K562 (cell line): ENCODE data around the gene ITPK1. TPM values are rescaled to one million over a fixed set of nuclear protein-coding genes. Genes with fewer than 3 reads are reported as not detected.

ENCODE experiments used
- ATAC-seq: fragments of 200-7000 bp; cut with Tn5 transposase; 3 replicates; pipeline ENCODE4 v1.9.1; 2020; ENCODE audit warnings: moderate library complexity
- BruUV-seq: library from RNA; stranded (reverse); fragments of 400-500 nt; replicated peaks from 2 replicates; lab custom pipeline; 2021; lab: Mats Ljungman, UMichigan
- CTCF ChIA-PET: fragments of 300-600 bp; formaldehyde crosslinking; extraction: SDS; loops from one replicate; lab custom pipeline; 2021; ENCODE audit warnings: low intra/inter-chr PET ratio; lab: Yijun Ruan, JAX
- POLR2A ChIA-PET: fragments of 300-600, 350-650 bp; sonication (Branson Sonifier 250); formaldehyde crosslinking; extraction: SDS; loops from one replicate; lab custom pipeline; 2021; ENCODE audit warnings: antibody characterized with exemption, inconsistent platforms; lab: Yijun Ruan, JAX
- DNase-seq, 4 experiments: peaks; one replicate each; pipeline versions ENCODE4 v3.0.0 to v3.0.0-alpha.2; 2011 to 2018; ENCODE audit warnings: low spot score in 3 of 4, mixed read lengths in 3 of 4; ENCODE audit errors: extremely low read depth in 1 of 4
- FAIRE-seq: peaks from 2 replicates; lab custom pipeline; 2011; peaks lifted over from hg19 to GRCh38; lab: Jason Lieb, UNC
- H2AFZ ChIP-seq: 2 replicates; pipeline ENCODE4 v1.6.0; 2011; ENCODE audit warnings: low read depth, low read length, control low read depth, inconsistent platforms
- H3K27ac ChIP-seq: fragments of 200-600 bp; 3 replicates; pipeline ENCODE4 v1.8.0; 2011; ENCODE audit warnings: low read depth, mild to moderate bottlenecking, control low read depth, inconsistent platforms, low read length, moderate library complexity, mixed read lengths; ENCODE audit errors: extremely low read depth
- H3K27me3 ChIP-seq, 2 experiments: fragments of 300-600 bp in 1 of 2; 2 replicates in 1 of 2; 3 replicates in 1 of 2; pipeline versions ENCODE4 v1.6.0 to v1.8.0; 2011; ENCODE audit warnings: inconsistent platforms in 2 of 2, low read length in 2 of 2, mild to moderate bottlenecking in 1 of 2, mixed read lengths in 1 of 2, moderate library complexity in 1 of 2; ENCODE audit not compliant: control insufficient read depth in 2 of 2, insufficient read depth in 2 of 2
- H3K36me3 ChIP-seq: fragments of 300-600 bp; 3 replicates; pipeline ENCODE4 v1.8.0; 2011; ENCODE audit warnings: mild to moderate bottlenecking, low read length, inconsistent platforms; ENCODE audit not compliant: control insufficient read depth, insufficient read depth
- H3K4me1 ChIP-seq, 2 experiments: fragments of 200-600 bp in 1 of 2; replicated peaks in 1 of 2; 2 replicates in 1 of 2; 3 replicates in 1 of 2; pipeline versions ENCODE4 v1.5.1 to v1.8.0; 2011; ENCODE audit warnings: inconsistent platforms in 2 of 2, low read length in 2 of 2, mild to moderate bottlenecking in 1 of 2, mixed read lengths in 1 of 2, moderate library complexity in 1 of 2; ENCODE audit not compliant: control insufficient read depth in 2 of 2, insufficient read depth in 2 of 2
- H3K4me2 ChIP-seq: 2 replicates; pipeline ENCODE4 v1.6.1; 2011; ENCODE audit warnings: low read length, control low read depth, inconsistent platforms, mixed read lengths; ENCODE audit not compliant: insufficient read depth
- H3K4me3 ChIP-seq: fragments of 200-600 bp; sonication (generic), shearing (Covaris generic); 2 replicates; pipeline ENCODE4 v1.5.1; 2016; ENCODE audit warnings: control low read depth, inconsistent platforms
- H3K79me2 ChIP-seq: fragments of 200-600 bp; 3 replicates; pipeline ENCODE4 v1.8.0; 2011; ENCODE audit warnings: low read length, inconsistent platforms; ENCODE audit not compliant: control insufficient read depth, insufficient read depth
- H3K9ac ChIP-seq, 2 experiments: 2 replicates each; pipeline versions ENCODE4 v1.6.0 to v1.6.1; 2011; ENCODE audit warnings: low read depth in 2 of 2, low read length in 2 of 2, control low read depth in 1 of 2, inconsistent platforms in 1 of 2, mild to moderate bottlenecking in 1 of 2, mixed read lengths in 1 of 2; ENCODE audit not compliant: insufficient read depth in 1 of 2
- H3K9me1 ChIP-seq: one replicate; pipeline ENCODE4 v1.6.0; 2011; ENCODE audit warnings: inconsistent platforms, mild to moderate bottlenecking, low read length, moderate library complexity; ENCODE audit not compliant: control insufficient read depth, insufficient read depth
- H3K9me3 ChIP-seq: replicated peaks from 2 replicates; pipeline ENCODE4 v1.5.1; 2011; ENCODE audit warnings: low read depth, low read length, inconsistent platforms; ENCODE audit not compliant: control insufficient read depth, insufficient read depth
- H4K20me1 ChIP-seq: replicated peaks from 2 replicates; pipeline ENCODE4 v1.6.1; 2011; ENCODE audit warnings: low read length, inconsistent platforms, mixed read lengths; ENCODE audit not compliant: control insufficient read depth, insufficient read depth
- TCF3 ChIP-seq: sonication (generic); formaldehyde crosslinking; IDR thresholded peaks from 2 replicates; pipeline ENCODE4 v1.4.0; 2020; ENCODE audit warnings: mild to moderate bottlenecking, missing genetic modification reagents
- WGBS: fragments of 100-300 bp; shearing (Covaris generic); methylation state at CpG from one replicate; pipeline ENCODE4 v1.1.6; 2016; ENCODE audit warnings: low coverage, mixed read lengths; ENCODE audit not compliant: insufficient coverage; ENCODE audit errors: missing lambda C conversion rate; 5-methylcytosine and 5-hydroxymethylcytosine counted together
- in situ Hi-C: fragments of 300-500 bp; cut with MboI; formaldehyde crosslinking; loops from 4 replicates; pipeline ENCODE4 v1.15.0; 2018; ENCODE audit warnings: inconsistent platforms, mixed read lengths
- intact Hi-C: fragments of 100-400 bp; cut with micrococcal nuclease; formaldehyde crosslinking; loops from 2 replicates; pipeline ENCODE4 v1.14.2; 2022
- polyA plus RNA-seq, 8 experiments: library from polyadenylated mRNA; depleted of rRNA in 4 of 8; stranded (reverse) in 5 of 8; unstranded in 3 of 8; fragments of >200 nt; fragmentation: Nextera tagmentation in 2 of 8; fragmentation: Illumina TruSeq in 1 of 8; extraction: Ambion mirVana in 2 of 8; extraction: Trizol in 1 of 8; gene quantifications; 2 replicates each; pipeline versions ENCODE4 v1.2.1 to v1.2.3, GENCODE V29; 2011 to 2014; ENCODE audit warnings: inconsistent platforms in 1 of 8, missing spikeins in 1 of 8
- total RNA-seq, 7 experiments: library from RNA; depleted of rRNA in 6 of 7; stranded (reverse); fragments of >200 nt in 6 of 7; fragmentation: Illumina TruSeq in 2 of 7; extraction: Trizol in 2 of 7; gene quantifications; 2 replicates each; pipeline versions ENCODE4 v1.2.1 to v1.2.3, GENCODE V29; 2011 to 2021; ENCODE audit warnings: low replicate concordance in 1 of 7
- TF ChIP-seq, protein P1 (sequence below): sonication (generic); formaldehyde crosslinking; IDR thresholded peaks from 2 replicates; pipeline ENCODE4 v1.8.0; 2022; ENCODE audit warnings: mild to moderate bottlenecking, low read depth, missing genetic modification reagents
- TF ChIP-seq, protein P2 (sequence below): fragments of 200-600 bp; sonication (generic); IDR thresholded peaks from one replicate; pipeline ENCODE4 v1.6.1; 2012; ENCODE audit warnings: mild to moderate bottlenecking, low read depth, low read length, inconsistent platforms

Gene ITPK1
- total and polyA plus RNA-seq, 9 of the 15 experiments (the other 6 are each of a cell fraction or from before 2014, with no cell fraction given), result 1.2 to 39.2 (median 23.0) TPM

DNA sequence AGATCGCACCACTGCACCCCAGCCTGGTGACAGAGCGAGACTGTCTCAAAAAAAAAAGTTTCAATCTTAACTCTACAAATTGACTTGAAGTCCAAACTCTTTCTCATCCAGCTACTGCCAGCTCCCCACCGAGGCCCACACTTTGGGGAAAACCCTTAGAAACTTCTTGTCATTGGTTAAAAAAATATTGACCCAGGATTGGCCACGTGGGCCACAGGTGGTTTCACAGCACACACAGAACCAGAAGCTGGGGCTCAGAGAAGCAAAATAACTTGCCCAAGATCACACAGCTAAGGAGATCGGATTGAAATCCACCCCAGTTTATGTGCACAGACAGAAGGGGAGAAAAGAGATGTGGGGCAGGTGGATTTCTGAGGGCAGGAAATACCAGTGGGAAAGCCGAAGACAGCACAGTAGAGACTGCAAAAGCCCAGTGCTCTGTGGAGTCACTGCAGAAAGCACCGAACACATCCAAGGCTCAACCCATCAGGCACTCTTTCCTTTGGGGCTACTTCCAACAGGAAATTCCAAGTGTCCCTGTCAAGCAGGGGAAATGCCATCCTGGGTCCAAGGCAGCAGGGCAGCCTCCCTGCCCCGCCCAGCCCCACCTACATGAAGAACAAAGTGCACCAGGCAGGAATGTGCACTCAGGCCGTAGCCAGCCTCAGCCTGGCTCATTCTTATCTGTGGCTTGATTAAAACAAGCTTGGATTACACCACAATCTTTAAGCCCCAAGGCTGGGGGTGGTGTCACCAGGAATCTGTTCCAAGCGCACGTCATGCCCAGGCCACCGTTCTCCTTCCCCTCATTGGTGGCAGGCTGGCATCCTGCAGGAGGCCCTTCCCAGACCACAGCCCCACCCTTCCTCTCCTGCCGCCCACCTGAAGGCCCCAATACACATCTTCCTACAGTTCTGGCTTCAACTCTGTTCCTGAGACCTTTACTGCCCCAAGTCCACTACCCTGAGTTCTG is 72.5 kb downstream of the ITPK1 start:
- Histone ChIP-seq H3K9me3 (no peaks in the 10 kb centered on the region), H3K4me3 (no peak overlapping the region), H4K20me1 (0 out of 2 replicates have a peak, but pooled peaks cover 4% of the 10 kb centered on the region), H3K36me3 (no peaks in the 10 kb centered on the region), H3K9me1 (no peaks in the 10 kb centered on the region), H3K4me1 (peaks cover 33 to 37% of the 10 kb centered on the region in 2 experiments), H3K79me2 (no peaks in the 10 kb centered on the region; the same call in 2 of the 3 replicates), H3K27me3 (no peaks in the 10 kb centered on the region), H3K4me2 (no peak overlapping the region), H3K27ac (no peak overlapping the region), H2AFZ (no peak overlapping the region), H3K9ac (no peak overlapping the region; a peak in 2 of 4 replicates)
- no peak for DNase-seq
- intact Hi-C loops (no loop called here), in situ Hi-C loops (no loop called here)
- TF ChIP-seq, protein P1, sequence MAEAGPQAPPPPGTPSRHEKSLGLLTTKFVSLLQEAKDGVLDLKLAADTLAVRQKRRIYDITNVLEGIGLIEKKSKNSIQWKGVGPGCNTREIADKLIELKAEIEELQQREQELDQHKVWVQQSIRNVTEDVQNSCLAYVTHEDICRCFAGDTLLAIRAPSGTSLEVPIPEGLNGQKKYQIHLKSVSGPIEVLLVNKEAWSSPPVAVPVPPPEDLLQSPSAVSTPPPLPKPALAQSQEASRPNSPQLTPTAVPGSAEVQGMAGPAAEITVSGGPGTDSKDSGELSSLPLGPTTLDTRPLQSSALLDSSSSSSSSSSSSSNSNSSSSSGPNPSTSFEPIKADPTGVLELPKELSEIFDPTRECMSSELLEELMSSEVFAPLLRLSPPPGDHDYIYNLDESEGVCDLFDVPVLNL (CRISPR knock-in tag), result no peak
- TF ChIP-seq, protein P2, sequence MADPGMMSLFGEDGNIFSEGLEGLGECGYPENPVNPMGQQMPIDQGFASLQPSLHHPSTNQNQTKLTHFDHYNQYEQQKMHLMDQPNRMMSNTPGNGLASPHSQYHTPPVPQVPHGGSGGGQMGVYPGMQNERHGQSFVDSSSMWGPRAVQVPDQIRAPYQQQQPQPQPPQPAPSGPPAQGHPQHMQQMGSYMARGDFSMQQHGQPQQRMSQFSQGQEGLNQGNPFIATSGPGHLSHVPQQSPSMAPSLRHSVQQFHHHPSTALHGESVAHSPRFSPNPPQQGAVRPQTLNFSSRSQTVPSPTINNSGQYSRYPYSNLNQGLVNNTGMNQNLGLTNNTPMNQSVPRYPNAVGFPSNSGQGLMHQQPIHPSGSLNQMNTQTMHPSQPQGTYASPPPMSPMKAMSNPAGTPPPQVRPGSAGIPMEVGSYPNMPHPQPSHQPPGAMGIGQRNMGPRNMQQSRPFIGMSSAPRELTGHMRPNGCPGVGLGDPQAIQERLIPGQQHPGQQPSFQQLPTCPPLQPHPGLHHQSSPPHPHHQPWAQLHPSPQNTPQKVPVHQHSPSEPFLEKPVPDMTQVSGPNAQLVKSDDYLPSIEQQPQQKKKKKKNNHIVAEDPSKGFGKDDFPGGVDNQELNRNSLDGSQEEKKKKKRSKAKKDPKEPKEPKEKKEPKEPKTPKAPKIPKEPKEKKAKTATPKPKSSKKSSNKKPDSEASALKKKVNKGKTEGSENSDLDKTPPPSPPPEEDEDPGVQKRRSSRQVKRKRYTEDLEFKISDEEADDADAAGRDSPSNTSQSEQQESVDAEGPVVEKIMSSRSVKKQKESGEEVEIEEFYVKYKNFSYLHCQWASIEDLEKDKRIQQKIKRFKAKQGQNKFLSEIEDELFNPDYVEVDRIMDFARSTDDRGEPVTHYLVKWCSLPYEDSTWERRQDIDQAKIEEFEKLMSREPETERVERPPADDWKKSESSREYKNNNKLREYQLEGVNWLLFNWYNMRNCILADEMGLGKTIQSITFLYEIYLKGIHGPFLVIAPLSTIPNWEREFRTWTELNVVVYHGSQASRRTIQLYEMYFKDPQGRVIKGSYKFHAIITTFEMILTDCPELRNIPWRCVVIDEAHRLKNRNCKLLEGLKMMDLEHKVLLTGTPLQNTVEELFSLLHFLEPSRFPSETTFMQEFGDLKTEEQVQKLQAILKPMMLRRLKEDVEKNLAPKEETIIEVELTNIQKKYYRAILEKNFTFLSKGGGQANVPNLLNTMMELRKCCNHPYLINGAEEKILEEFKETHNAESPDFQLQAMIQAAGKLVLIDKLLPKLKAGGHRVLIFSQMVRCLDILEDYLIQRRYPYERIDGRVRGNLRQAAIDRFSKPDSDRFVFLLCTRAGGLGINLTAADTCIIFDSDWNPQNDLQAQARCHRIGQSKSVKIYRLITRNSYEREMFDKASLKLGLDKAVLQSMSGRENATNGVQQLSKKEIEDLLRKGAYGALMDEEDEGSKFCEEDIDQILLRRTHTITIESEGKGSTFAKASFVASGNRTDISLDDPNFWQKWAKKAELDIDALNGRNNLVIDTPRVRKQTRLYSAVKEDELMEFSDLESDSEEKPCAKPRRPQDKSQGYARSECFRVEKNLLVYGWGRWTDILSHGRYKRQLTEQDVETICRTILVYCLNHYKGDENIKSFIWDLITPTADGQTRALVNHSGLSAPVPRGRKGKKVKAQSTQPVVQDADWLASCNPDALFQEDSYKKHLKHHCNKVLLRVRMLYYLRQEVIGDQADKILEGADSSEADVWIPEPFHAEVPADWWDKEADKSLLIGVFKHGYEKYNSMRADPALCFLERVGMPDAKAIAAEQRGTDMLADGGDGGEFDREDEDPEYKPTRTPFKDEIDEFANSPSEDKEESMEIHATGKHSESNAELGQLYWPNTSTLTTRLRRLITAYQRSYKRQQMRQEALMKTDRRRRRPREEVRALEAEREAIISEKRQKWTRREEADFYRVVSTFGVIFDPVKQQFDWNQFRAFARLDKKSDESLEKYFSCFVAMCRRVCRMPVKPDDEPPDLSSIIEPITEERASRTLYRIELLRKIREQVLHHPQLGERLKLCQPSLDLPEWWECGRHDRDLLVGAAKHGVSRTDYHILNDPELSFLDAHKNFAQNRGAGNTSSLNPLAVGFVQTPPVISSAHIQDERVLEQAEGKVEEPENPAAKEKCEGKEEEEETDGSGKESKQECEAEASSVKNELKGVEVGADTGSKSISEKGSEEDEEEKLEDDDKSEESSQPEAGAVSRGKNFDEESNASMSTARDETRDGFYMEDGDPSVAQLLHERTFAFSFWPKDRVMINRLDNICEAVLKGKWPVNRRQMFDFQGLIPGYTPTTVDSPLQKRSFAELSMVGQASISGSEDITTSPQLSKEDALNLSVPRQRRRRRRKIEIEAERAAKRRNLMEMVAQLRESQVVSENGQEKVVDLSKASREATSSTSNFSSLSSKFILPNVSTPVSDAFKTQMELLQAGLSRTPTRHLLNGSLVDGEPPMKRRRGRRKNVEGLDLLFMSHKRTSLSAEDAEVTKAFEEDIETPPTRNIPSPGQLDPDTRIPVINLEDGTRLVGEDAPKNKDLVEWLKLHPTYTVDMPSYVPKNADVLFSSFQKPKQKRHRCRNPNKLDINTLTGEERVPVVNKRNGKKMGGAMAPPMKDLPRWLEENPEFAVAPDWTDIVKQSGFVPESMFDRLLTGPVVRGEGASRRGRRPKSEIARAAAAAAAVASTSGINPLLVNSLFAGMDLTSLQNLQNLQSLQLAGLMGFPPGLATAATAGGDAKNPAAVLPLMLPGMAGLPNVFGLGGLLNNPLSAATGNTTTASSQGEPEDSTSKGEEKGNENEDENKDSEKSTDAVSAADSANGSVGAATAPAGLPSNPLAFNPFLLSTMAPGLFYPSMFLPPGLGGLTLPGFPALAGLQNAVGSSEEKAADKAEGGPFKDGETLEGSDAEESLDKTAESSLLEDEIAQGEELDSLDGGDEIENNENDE, result no peak
- TF ChIP-seq TCF3 (CRISPR knock-in tag), result no peak
- ChIA-PET CTCF (no interaction called here), POLR2A (no interaction called here)
- WGBS, result 86% methylated on average over 8 of the region's 13 CpGs
- no TSS peak for BruUV-seq
- no peak for FAIRE-seq
- ATAC-seq, result no peak
